MM.1S (cell line): Measurements from ENCODE around the gene GTF2F2.

ENCODE experiments used
- DNase-seq: peaks from one replicate; pipeline ENCODE4 v3.0.0-alpha.2; 2015
- H2AFZ ChIP-seq: fragments of 300-600 bp; sonication (generic); 2 replicates; pipeline ENCODE4 v1.6.0; 2016; ENCODE audit warnings: antibody characterized with exemption, low read length
- H3F3A ChIP-seq: fragments of 300-600 bp; sonication (generic); 2 replicates; pipeline ENCODE4 v1.6.1; 2016; ENCODE audit warnings: mild to moderate bottlenecking, antibody characterized with exemption, low read length, moderate library complexity, mixed read lengths; ENCODE audit not compliant: insufficient read depth
- H3K27ac ChIP-seq: fragments of 300-600 bp; sonication (generic); 2 replicates; pipeline ENCODE4 v1.5.1; 2016; ENCODE audit warnings: mild to moderate bottlenecking, low read length
- H3K27me3 ChIP-seq: fragments of 300-600 bp; sonication (generic); replicated peaks from 2 replicates; pipeline ENCODE4 v1.6.0; 2016; ENCODE audit warnings: low read length; ENCODE audit not compliant: insufficient read depth
- H3K36me3 ChIP-seq: fragments of 300-600 bp; sonication (generic); replicated peaks from 2 replicates; pipeline ENCODE4 v1.6.1; 2016; ENCODE audit warnings: mild to moderate bottlenecking, low read length, mixed read lengths; ENCODE audit not compliant: insufficient read depth
- H3K4me1 ChIP-seq: fragments of 300-600 bp; sonication (generic); 2 replicates; pipeline ENCODE4 v1.6.1; 2016; ENCODE audit warnings: low read length, mixed read lengths
- H3K4me2 ChIP-seq: fragments of 300-600 bp; sonication (generic); 2 replicates; pipeline ENCODE4 v1.6.0; 2016; ENCODE audit warnings: low read depth, low read length
- H3K4me3 ChIP-seq: fragments of 300-600 bp; sonication (generic); 2 replicates; pipeline ENCODE4 v1.5.1; 2016; ENCODE audit warnings: low read length, mixed read lengths
- H3K79me2 ChIP-seq: fragments of 300-600 bp; sonication (generic); 2 replicates; pipeline ENCODE4 v1.6.1; 2016; ENCODE audit warnings: mixed run types, low read length, mixed read lengths
- H3K9ac ChIP-seq: fragments of 300-600 bp; sonication (generic); 2 replicates; pipeline ENCODE4 v1.6.1; 2016; ENCODE audit warnings: low read length, mixed read lengths
- H3K9me2 ChIP-seq: fragments of 300-600 bp; sonication (generic); replicated peaks from 2 replicates; pipeline ENCODE4 v1.6.1; 2016; ENCODE audit warnings: mild to moderate bottlenecking, low read length, mixed read lengths; ENCODE audit not compliant: insufficient read depth
- H3K9me3 ChIP-seq: fragments of 300-600 bp; sonication (generic); replicated peaks from 2 replicates; pipeline ENCODE4 v1.6.1; 2016; ENCODE audit warnings: mild to moderate bottlenecking, low read length, mixed read lengths; ENCODE audit not compliant: insufficient read depth
- H4K20me1 ChIP-seq: fragments of 300-600 bp; sonication (generic); 2 replicates; pipeline ENCODE4 v1.6.1; 2016; ENCODE audit warnings: mild to moderate bottlenecking, low read length, moderate library complexity, mixed read lengths; ENCODE audit not compliant: insufficient read depth
- CTCF ChIP-seq: fragments of 300-600 bp; sonication (generic); IDR thresholded peaks from 2 replicates; pipeline ENCODE4 v1.5.1; 2016; ENCODE audit warnings: antibody characterized with exemption, low read length, mixed read lengths
- EZH2 ChIP-seq: fragments of 300-600 bp; sonication (generic); optimal IDR thresholded peaks from 2 replicates; pipeline ENCODE3; 2017; ENCODE audit warnings: low read depth, mild to moderate bottlenecking, antibody characterized with exemption, low read length, mixed read lengths
- EZH2phosphoT487 ChIP-seq: fragments of 300-600 bp; sonication (generic); IDR thresholded peaks from 2 replicates; pipeline ENCODE4 v1.6.1; 2018; ENCODE audit warnings: antibody characterized with exemption, low read length

GTF2F2 gene

GRCh38 chr13:45215392-45216077 is 95.2 kb downstream of the GTF2F2 start:
- Histone ChIP-seq H3K4me1 (0 out of 2 replicates have a peak, but pooled peaks cover 5% of the 10 kb centered on the region), H2AFZ (no peak overlapping the region), H3K9me2 (no peaks in the 10 kb centered on the region), H3K27ac (no peak overlapping the region), H4K20me1 (no peaks in the 10 kb centered on the region), H3K9me3 (no peaks in the 10 kb centered on the region), H3K4me3 (no peak overlapping the region), H3K36me3 (no peaks in the 10 kb centered on the region), H3K79me2 (no peaks in the 10 kb centered on the region), H3K27me3 (no peaks in the 10 kb centered on the region), H3F3A (no peaks in the 10 kb centered on the region), H3K9ac (no peak overlapping the region), H3K4me2 (no peak overlapping the region)
- TF ChIP-seq EZH2, result no peak
- TF ChIP-seq CTCF, result no peak
- no peak for TF ChIP-seq EZH2phosphoT487
- DNase-seq, result no peak

GRCh38 chr13:45216193-45216592 is 95.9 kb downstream of the GTF2F2 start:
- TF ChIP-seq EZH2phosphoT487 (no peak), CTCF (no peak), EZH2 (no peak)
- Histone ChIP-seq H3K4me1 (0 out of 2 replicates have a peak, but pooled peaks cover 5% of the 10 kb centered on the region), H3K27ac (no peak overlapping the region)

GRCh38 chr13:45218689-45219088 is 98.4 kb downstream of the GTF2F2 start:
- Histone ChIP-seq H3K79me2 (no peaks in the 10 kb centered on the region), H3K4me1 (0 out of 2 replicates have a peak, but pooled peaks cover 5% of the 10 kb centered on the region), H3K9me3 (no peaks in the 10 kb centered on the region), H3K4me3 (no peak overlapping the region), H3K9me2 (no peaks in the 10 kb centered on the region), H3K36me3 (no peaks in the 10 kb centered on the region), H4K20me1 (no peaks in the 10 kb centered on the region), H3K4me2 (no peak overlapping the region), H2AFZ (no peak overlapping the region), H3K9ac (no peak overlapping the region), H3F3A (no peaks in the 10 kb centered on the region), H3K27me3 (no peaks in the 10 kb centered on the region), H3K27ac (no peak overlapping the region)
- no peak for DNase-seq
- TF ChIP-seq EZH2phosphoT487, result no peak
- TF ChIP-seq EZH2, result no peak
- no peak for TF ChIP-seq CTCF

More at GRCh38 chr13:45216193-45216592, 95.9 kb downstream of the GTF2F2 start:
- Histone ChIP-seq H3K4me3 (no peak overlapping the region), H3K9me2 (no peaks in the 10 kb centered on the region), H3K4me2 (no peak overlapping the region), H3K9ac (no peak overlapping the region), H3K79me2 (no peaks in the 10 kb centered on the region), H3K36me3 (no peaks in the 10 kb centered on the region), H3K27me3 (no peaks in the 10 kb centered on the region), H2AFZ (no peak overlapping the region), H3K9me3 (no peaks in the 10 kb centered on the region), H3F3A (no peaks in the 10 kb centered on the region), H4K20me1 (no peaks in the 10 kb centered on the region)
- DNase-seq, result no peak
